ENCODE data around the gene OR1F1.

Gene OR1F1

GRCh38 chr16:3148256-3149192, 39.5 kb upstream of the OR1F1 start:
- no peak for TF ChIP-seq CTCF (IDR thresholded peaks at IDR 0.05; ENCODE audit: poor library complexity, severe bottlenecking)
- no peak for ATAC-seq (ENCODE audit: low read depth)
- Histone ChIP-seq H3K4me3 (ENCODE audit: severe bottlenecking) (no peak overlapping the region), H3K27me3 (ENCODE audit: insufficient read depth, poor library complexity, severe bottlenecking) (no peaks in the 10 kb centered on the region), H3K9me3 (ENCODE audit: severe bottlenecking) (no peaks in the 10 kb centered on the region), H3K27ac (ENCODE audit: poor library complexity, severe bottlenecking) (no peak overlapping the region), H3K36me3 (ENCODE audit: low read depth) (no peaks in the 10 kb centered on the region), H3K4me1 (ENCODE audit: insufficient read depth, poor library complexity, severe bottlenecking) (no peaks in the 10 kb centered on the region)
- DNase-seq (ENCODE audit: low spot score): no peak

- Histone ChIP-seq H3K4me3 (ENCODE audit: severe bottlenecking) (no peak overlapping the region), H3K27me3 (ENCODE audit: insufficient read depth, poor library complexity, severe bottlenecking) (no peaks in the 10 kb centered on the region), H3K4me1 (ENCODE audit: insufficient read depth, poor library complexity, severe bottlenecking) (no peaks in the 10 kb centered on the region), H3K27ac (ENCODE audit: poor library complexity, severe bottlenecking) (peak overlapping the region; percentile 69), H3K36me3 (ENCODE audit: low read depth) (no peaks in the 10 kb centered on the region), H3K9me3 (ENCODE audit: severe bottlenecking) (no peaks in the 10 kb centered on the region)
- ATAC-seq (ENCODE audit: low read depth) (no peak), DNase-seq (ENCODE audit: low spot score) (no peak)
- TF ChIP-seq CTCF (IDR thresholded peaks at IDR 0.05; ENCODE audit: poor library complexity, severe bottlenecking): no peak
These were observed 38.8 kb upstream of the OR1F1 start for GRCh38 chr16:3149193-3149530.

- no peaks in the 10 kb centered on the region for H3K4me1 ChIP-seq (ENCODE audit: insufficient read depth, poor library complexity, severe bottlenecking)
- peak overlapping the region; percentile 51 for H3K4me3 ChIP-seq (ENCODE audit: severe bottlenecking)
- ATAC-seq (ENCODE audit: low read depth) (peak; percentile 17), DNase-seq (ENCODE audit: low spot score) (no peak)
- no peaks in the 10 kb centered on the region for H3K36me3 ChIP-seq (ENCODE audit: low read depth)
- H3K27ac ChIP-seq (ENCODE audit: poor library complexity, severe bottlenecking): peak overlapping the region; percentile 69
- peak; percentile 67 for TF ChIP-seq CTCF (IDR thresholded peaks at IDR 0.05; ENCODE audit: poor library complexity, severe bottlenecking)
- no peaks in the 10 kb centered on the region for H3K9me3 ChIP-seq (ENCODE audit: severe bottlenecking)
- H3K27me3 ChIP-seq (ENCODE audit: insufficient read depth, poor library complexity, severe bottlenecking): no peaks in the 10 kb centered on the region
These were observed 38.2 kb upstream of the OR1F1 start for GRCh38 chr16:3149630-3150345.

- Histone ChIP-seq H3K4me3 (ENCODE audit: severe bottlenecking) (peak overlapping the region; percentile 51), H3K36me3 (ENCODE audit: low read depth) (no peaks in the 10 kb centered on the region), H3K4me1 (ENCODE audit: insufficient read depth, poor library complexity, severe bottlenecking) (no peaks in the 10 kb centered on the region), H3K27ac (ENCODE audit: poor library complexity, severe bottlenecking) (peak overlapping the region; percentile 69), H3K27me3 (ENCODE audit: insufficient read depth, poor library complexity, severe bottlenecking) (no peaks in the 10 kb centered on the region), H3K9me3 (ENCODE audit: severe bottlenecking) (no peaks in the 10 kb centered on the region)
- ATAC-seq (ENCODE audit: low read depth): peak; percentile 74
- no peak for TF ChIP-seq CTCF (IDR thresholded peaks at IDR 0.05; ENCODE audit: poor library complexity, severe bottlenecking)
- DNase-seq (ENCODE audit: low spot score): peak; percentile 95
These were observed 37.4 kb upstream of the OR1F1 start for GRCh38 chr16:3150346-3151218.
